H1 (cell line): ENCODE results near the gene CYP2W1. TPM values are rescaled to one million over a fixed set of nuclear protein-coding genes. Genes with fewer than 3 reads are reported as not detected.

Experiments
- CHD7 ChIP-seq: fragments of 300-600 bp; sonication (generic); IDR thresholded peaks from 2 replicates; pipeline ENCODE4 v1.7.1; 2012; ENCODE audit warnings: low read length, moderate library complexity, mild to moderate bottlenecking, inconsistent platforms; ENCODE audit not compliant: insufficient replicate concordance
- FOSL1 ChIP-seq: IDR thresholded peaks from 2 replicates; pipeline ENCODE4 v1.6.1; 2011; ENCODE audit warnings: mild to moderate bottlenecking, low read depth, low read length, moderate library complexity; ENCODE audit not compliant: insufficient read depth
- GTF2F1 ChIP-seq: IDR thresholded peaks from 2 replicates; pipeline ENCODE4 v1.6.1; 2012; ENCODE audit warnings: low read depth, low read length, improper control_type of control experiment, borderline replicate concordance
- HDAC2 ChIP-seq, 2 experiments: fragments of 300-600 bp in 1 of 2; sonication (generic) in 1 of 2; IDR thresholded peaks; 2 replicates each; pipeline ENCODE4 v1.6.1; 2011 to 2012; ENCODE audit warnings: low read depth in 2 of 2, low read length in 2 of 2, mild to moderate bottlenecking in 2 of 2, moderate library complexity in 2 of 2, borderline replicate concordance in 1 of 2, inconsistent platforms in 1 of 2
- POLR2A ChIP-seq, 2 experiments: IDR thresholded peaks; 1 replicate in 1 of 2; 2 replicates in 1 of 2; pipeline ENCODE4 v1.6.1; 2011; ENCODE audit warnings: low read depth in 2 of 2, low read length in 2 of 2, mild to moderate bottlenecking in 2 of 2; ENCODE audit errors: control extremely low read depth in 1 of 2
- SAP30 ChIP-seq: fragments of 300-600 bp; sonication (generic); IDR thresholded peaks from 2 replicates; pipeline ENCODE4 v1.7.1; 2012; ENCODE audit warnings: low read length, moderate library complexity, mild to moderate bottlenecking, inconsistent platforms; ENCODE audit not compliant: insufficient read depth, insufficient replicate concordance
- polyA plus RNA-seq, 7 experiments: library from polyadenylated mRNA; depleted of rRNA in 3 of 7; stranded (reverse) in 5 of 7; unstranded in 2 of 7; fragments of >200 nt in 5 of 7; fragments of 200-250 nt in 2 of 7; gene quantifications; 1 replicate in 5 of 7; 2 replicates in 1 of 7; 4 replicates in 1 of 7; pipeline versions ENCODE4 v1.2.1 to v1.2.3, GENCODE V29; 2011 to 2013; ENCODE audit warnings: missing spikeins in 2 of 7, mixed read lengths in 2 of 7
- total RNA-seq: library from RNA; stranded (reverse); fragmentation: NEBNext Ultra II Directional; extraction: Animal tissue kit (Norgen Biotek cat#: 25700); gene quantifications from 2 replicates; pipeline ENCODE4 v1.2.1, GENCODE V29; 2021
- TF ChIP-seq, protein P1 (sequence below): IDR thresholded peaks from 2 replicates; pipeline ENCODE4 v1.6.1; 2012; ENCODE audit warnings: low read length, inconsistent platforms

CYP2W1 gene
- total and polyA plus RNA-seq, 2 of the 8 experiments (the other 6 are each of a cell fraction or from before 2014, with no cell fraction given): not detected

DNA sequence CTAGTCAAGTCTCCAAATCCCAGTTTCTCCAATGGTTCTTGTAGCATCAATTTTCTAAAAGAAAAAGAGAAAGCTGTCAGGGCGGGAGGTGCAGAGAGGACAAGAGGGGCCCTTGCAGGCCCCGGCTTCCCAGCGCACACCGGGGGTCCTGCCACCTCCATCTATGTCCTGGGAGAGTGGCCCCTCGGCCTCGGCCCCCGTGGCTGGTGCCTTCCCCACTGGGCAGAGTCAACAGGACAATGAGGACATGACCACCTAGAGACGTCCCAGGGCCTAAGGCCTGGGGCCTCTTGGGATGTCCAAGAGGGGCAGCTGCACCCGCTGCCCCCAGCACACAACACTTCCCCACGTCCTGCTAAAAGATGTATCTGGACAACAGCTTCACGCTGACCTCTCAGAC lies 13.6 kb upstream of the CYP2W1 start (continued):
- TF ChIP-seq CHD7 (no peak), POLR2A (IDR thresholded peaks at IDR 0.05; ENCODE audit: control extremely low read depth in 1 of 2, low read depth in 2 of 2, low read length in 2 of 2) (no peak), HDAC2 (IDR thresholded peaks at IDR 0.05; ENCODE audit: borderline replicate concordance in 1 of 2, low read depth in 2 of 2, low read length in 2 of 2) (no peak), SAP30 (no peak), FOSL1 (no peak), GTF2F1 (no peak)
- TF ChIP-seq, protein P1, sequence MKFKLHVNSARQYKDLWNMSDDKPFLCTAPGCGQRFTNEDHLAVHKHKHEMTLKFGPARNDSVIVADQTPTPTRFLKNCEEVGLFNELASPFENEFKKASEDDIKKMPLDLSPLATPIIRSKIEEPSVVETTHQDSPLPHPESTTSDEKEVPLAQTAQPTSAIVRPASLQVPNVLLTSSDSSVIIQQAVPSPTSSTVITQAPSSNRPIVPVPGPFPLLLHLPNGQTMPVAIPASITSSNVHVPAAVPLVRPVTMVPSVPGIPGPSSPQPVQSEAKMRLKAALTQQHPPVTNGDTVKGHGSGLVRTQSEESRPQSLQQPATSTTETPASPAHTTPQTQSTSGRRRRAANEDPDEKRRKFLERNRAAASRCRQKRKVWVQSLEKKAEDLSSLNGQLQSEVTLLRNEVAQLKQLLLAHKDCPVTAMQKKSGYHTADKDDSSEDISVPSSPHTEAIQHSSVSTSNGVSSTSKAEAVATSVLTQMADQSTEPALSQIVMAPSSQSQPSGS: no peak
